H9 (cell line): Measurements from ENCODE around the gene SCGB1C1. TPM values are rescaled to one million over a fixed set of nuclear protein-coding genes. Genes with fewer than 3 reads are reported as not detected.

Experiments used
- DNase-seq: peaks from one replicate; pipeline ENCODE4 v3.0.0-alpha.2; 2017
- H2AFZ ChIP-seq: one replicate; pipeline ENCODE4 v1.6.1; 2013; ENCODE audit warnings: mild to moderate bottlenecking, low read length, control low read depth, moderate library complexity
- H2AK5ac ChIP-seq: 2 replicates; pipeline ENCODE4 v1.6.1; 2013; ENCODE audit warnings: low read length, control low read depth, mixed read lengths; ENCODE audit not compliant: insufficient read length
- H2BK120ac ChIP-seq: one replicate; pipeline ENCODE4 v1.6.1; 2013; ENCODE audit warnings: low read depth, mild to moderate bottlenecking, low read length, control low read depth, inconsistent platforms; ENCODE audit not compliant: poor library complexity, severe bottlenecking
- H2BK12ac ChIP-seq: 2 replicates; pipeline ENCODE4 v1.6.1; 2013; ENCODE audit warnings: low read length, control low read depth, mixed read lengths, low read depth; ENCODE audit not compliant: insufficient read length
- H2BK15ac ChIP-seq: 2 replicates; pipeline ENCODE4 v1.6.1; 2013; ENCODE audit warnings: low read depth, low read length, control low read depth
- H2BK20ac ChIP-seq: one replicate; pipeline ENCODE4 v1.6.1; 2013; ENCODE audit warnings: low read depth, mild to moderate bottlenecking, low read length, control low read depth, inconsistent platforms; ENCODE audit not compliant: poor library complexity, severe bottlenecking
- H2BK5ac ChIP-seq: 2 replicates; pipeline ENCODE4 v1.6.1; 2013; ENCODE audit warnings: low read length, control low read depth, mixed read lengths; ENCODE audit not compliant: insufficient read length
- H3K14ac ChIP-seq: 2 replicates; pipeline ENCODE4 v1.6.1; 2013; ENCODE audit warnings: low read length, control low read depth; ENCODE audit not compliant: insufficient read depth
- H3K18ac ChIP-seq: 2 replicates; pipeline ENCODE4 v1.6.1; 2013; ENCODE audit warnings: low read depth, mild to moderate bottlenecking, mixed read lengths, low read length, control low read depth; ENCODE audit not compliant: insufficient read length
- H3K23ac ChIP-seq: 2 replicates; pipeline ENCODE4 v1.6.1; 2013; ENCODE audit warnings: low read length, control low read depth, mixed read lengths, low read depth; ENCODE audit not compliant: insufficient read length
- H3K23me2 ChIP-seq: 2 replicates; pipeline ENCODE4 v1.6.1; 2013; ENCODE audit warnings: low read depth, mild to moderate bottlenecking, mixed read lengths, low read length, control low read depth; ENCODE audit not compliant: insufficient read length, poor library complexity, severe bottlenecking
- H3K27ac ChIP-seq: 2 replicates; pipeline ENCODE4 v1.5.1; 2013; ENCODE audit warnings: low read length, control low read depth, mixed read lengths, low read depth; ENCODE audit not compliant: insufficient read length
- H3K27me3 ChIP-seq: 2 replicates; pipeline ENCODE4 v1.6.1; 2013; ENCODE audit warnings: low read length, control low read depth, inconsistent platforms; ENCODE audit not compliant: insufficient read depth
- H3K4ac ChIP-seq: 2 replicates; pipeline ENCODE4 v1.6.1; 2013; ENCODE audit warnings: low read depth, mild to moderate bottlenecking, control low read depth, inconsistent platforms, low read length, moderate library complexity
- H3K4me1 ChIP-seq: 2 replicates; pipeline ENCODE4 v1.6.1; 2013; ENCODE audit warnings: low read length, control low read depth, inconsistent platforms; ENCODE audit not compliant: insufficient read depth
- H3K4me2 ChIP-seq: 2 replicates; pipeline ENCODE4 v1.6.1; 2013; ENCODE audit warnings: low read length, control low read depth, mixed read lengths; ENCODE audit not compliant: insufficient read length, insufficient read depth
- H3K56ac ChIP-seq: 2 replicates; pipeline ENCODE4 v1.6.1; 2013; ENCODE audit warnings: low read depth, mild to moderate bottlenecking, mixed read lengths, low read length, control low read depth; ENCODE audit not compliant: insufficient read length
- H3K79me1 ChIP-seq: 2 replicates; pipeline ENCODE4 v1.6.1; 2013; ENCODE audit warnings: low read depth, mild to moderate bottlenecking, moderate library complexity, low read length, control low read depth, inconsistent platforms; ENCODE audit not compliant: insufficient read depth, poor library complexity, severe bottlenecking
- H3K79me2 ChIP-seq: 2 replicates; pipeline ENCODE4 v1.6.1; 2013; ENCODE audit warnings: low read length, control low read depth, inconsistent platforms; ENCODE audit not compliant: insufficient read depth
- H3K9ac ChIP-seq: 2 replicates; pipeline ENCODE4 v1.6.1; 2013; ENCODE audit warnings: low read length, control low read depth, mixed read lengths; ENCODE audit not compliant: insufficient read length; ENCODE audit errors: extremely low read depth
- H3K9me3 ChIP-seq: one replicate; pipeline ENCODE4 v1.6.1; 2013; ENCODE audit warnings: low read depth, low read length, inconsistent platforms; ENCODE audit not compliant: control insufficient read depth
- H3T11ph ChIP-seq: one replicate; pipeline ENCODE4 v1.6.1; 2013; ENCODE audit warnings: mild to moderate bottlenecking, low read length, control low read depth, inconsistent platforms
- H4K20me1 ChIP-seq: one replicate; pipeline ENCODE4 v1.6.1; 2013; ENCODE audit not compliant: control insufficient read depth, insufficient read length, insufficient read depth
- H4K5ac ChIP-seq: 2 replicates; pipeline ENCODE4 v1.6.1; 2013; ENCODE audit warnings: low read depth, mild to moderate bottlenecking, mixed read lengths, low read length, control low read depth; ENCODE audit not compliant: insufficient read length
- H4K8ac ChIP-seq: replicated peaks from 2 replicates; pipeline ENCODE4 v1.6.1; 2013; ENCODE audit warnings: low read length, control low read depth, mixed read lengths, low read depth; ENCODE audit not compliant: insufficient read length
- H4K91ac ChIP-seq: 2 replicates; pipeline ENCODE4 v1.6.1; 2013; ENCODE audit warnings: low read depth, mild to moderate bottlenecking, moderate library complexity, mixed read lengths, low read length, control low read depth; ENCODE audit not compliant: insufficient read length
- H3K27ac Mint-ChIP-seq, 3 experiments: 2 replicates in 2 of 3; 3 replicates in 1 of 3; pipeline ENCODE4 v1.8.0; 2020 to 2021; ENCODE audit warnings: mixed read lengths in 3 of 3, mild to moderate bottlenecking in 1 of 3, moderate library complexity in 1 of 3
- H3K27me3 Mint-ChIP-seq: 2 replicates; pipeline ENCODE4 v1.8.0; 2021; ENCODE audit warnings: low read depth, mild to moderate bottlenecking, moderate library complexity, mixed read lengths
- H3K36me3 Mint-ChIP-seq, 3 experiments: 2 replicates in 2 of 3; 3 replicates in 1 of 3; pipeline ENCODE4 v1.8.0; 2020 to 2021; ENCODE audit warnings: low read depth in 3 of 3, mixed read lengths in 3 of 3; ENCODE audit not compliant: insufficient read depth in 1 of 3
- H3K4me1 Mint-ChIP-seq, 2 experiments: 2 replicates each; pipeline ENCODE4 v1.8.0; 2020; ENCODE audit warnings: mixed read lengths in 2 of 2
- H3K4me3 Mint-ChIP-seq, 2 experiments: 2 replicates in 1 of 2; 3 replicates in 1 of 2; pipeline ENCODE4 v1.8.0; 2020 to 2021; ENCODE audit warnings: mild to moderate bottlenecking in 2 of 2, mixed read lengths in 2 of 2, moderate library complexity in 1 of 2
- H3K9me3 Mint-ChIP-seq, 2 experiments: 2 replicates in 1 of 2; 3 replicates in 1 of 2; pipeline ENCODE4 v1.8.0; 2020; ENCODE audit warnings: mild to moderate bottlenecking in 2 of 2, mixed read lengths in 2 of 2, moderate library complexity in 1 of 2
- CTCF ChIP-seq: fragments of 200-600 bp; sonication (generic); conservative IDR thresholded peaks from 3 replicates; pipeline ENCODE4 v1.8.0; 2021; ENCODE audit warnings: antibody characterized with exemption, mild to moderate bottlenecking
- WGBS: extraction: QIAGEN DNeasy Blood & Tissue Kit; methylation state at CpG from one replicate; pipeline ENCODE4 v1.1.7; 2013; ENCODE audit warnings: missing lambda C conversion rate, low lambda C conversion rate, mixed read lengths; ENCODE audit not compliant: insufficient read length; ENCODE audit errors: extremely low coverage; 5-methylcytosine and 5-hydroxymethylcytosine counted together
- total RNA-seq: library from RNA; stranded (reverse); gene quantifications from 2 replicates; pipeline ENCODE4 v1.2.1, GENCODE V29; 2021

SCGB1C1 gene
- total RNA-seq, 1 experiment from 2014 or later = not detected

- no peak overlapping the region for H3K23ac ChIP-seq
- no peak overlapping the region for H3K4ac ChIP-seq
- Mint-ChIP-seq H3K9me3 (no peaks in the 10 kb centered on the region), H3K36me3 (peaks cover 0 to 22% (median 3%) of the 10 kb centered on the region in 3 experiments; a peak in 4 of 7 replicates), H3K27ac (no peak overlapping the region), H3K4me1 (peaks cover 0 to 6% of the 10 kb centered on the region in 2 experiments; a peak in 3 of 4 replicates), H3K27me3 (no peaks in the 10 kb centered on the region), H3K4me3 (no peak overlapping the region)
- no CpG with 5 or more reads among the region's 10 CpGs for WGBS
- H2BK12ac ChIP-seq = no peak overlapping the region
- H3K4me2 ChIP-seq = no peak overlapping the region
- no peak for TF ChIP-seq CTCF
- no peak overlapping the region for H3K9ac ChIP-seq
- H4K5ac ChIP-seq = no peak overlapping the region
- H3K27ac ChIP-seq = no peak overlapping the region
- H2BK5ac ChIP-seq = no peak overlapping the region
- no peaks in the 10 kb centered on the region for H3K79me2 ChIP-seq
- no peaks in the 10 kb centered on the region for H3K4me1 ChIP-seq
- H3K18ac ChIP-seq = no peak overlapping the region
- H2BK120ac ChIP-seq = no peak overlapping the region
- no peaks in the 10 kb centered on the region for H4K20me1 ChIP-seq
- no peaks in the 10 kb centered on the region for H3K23me2 ChIP-seq
- H3K79me1 ChIP-seq = no peaks in the 10 kb centered on the region
- no peak overlapping the region for H4K91ac ChIP-seq
- H3K27me3 ChIP-seq = no peaks in the 10 kb centered on the region; the same call in 1 of the 2 replicates
- no peak overlapping the region for H3T11ph ChIP-seq
- DNase-seq = no peak
- no peak overlapping the region for H3K14ac ChIP-seq
- no peak overlapping the region for H2AFZ ChIP-seq
- no peak overlapping the region; the same call in 1 of the 2 replicates for H2BK15ac ChIP-seq
- H3K56ac ChIP-seq = no peak overlapping the region
- no peak overlapping the region for H2BK20ac ChIP-seq
- no peaks in the 10 kb centered on the region for H3K9me3 ChIP-seq
- H2AK5ac ChIP-seq = no peak overlapping the region
- no peak overlapping the region for H4K8ac ChIP-seq
Observed at GRCh38 chr11:230431-230830, 37.6 kb downstream of the SCGB1C1 start.
